Transverse colon (tissue), 4 donors: ENCODE measurements around the gene GSG1L. TPM values are rescaled to one million over a fixed set of nuclear protein-coding genes. Genes with fewer than 3 reads are reported as not detected.

Source experiments
- DNase-seq: peaks from one replicate; pipeline ENCODE4 v3.0.0-alpha.2; 2019
- H3K27ac ChIP-seq, 4 donors: fragments of 200-600 bp; sonication (generic); 2 replicates each; pipeline ENCODE4 v1.5.1; 2016 to 2018; ENCODE audit warnings: inconsistent platforms in 4 of 4
- H3K27me3 ChIP-seq: fragments of 200-600 bp; sonication (generic); 2 replicates; pipeline ENCODE4 v1.5.1; 2017; ENCODE audit warnings: inconsistent platforms
- H3K36me3 ChIP-seq, 4 donors: fragments of 200-600 bp; sonication (generic); 2 replicates each; pipeline ENCODE4 v1.5.1; 2017 to 2019; ENCODE audit warnings: inconsistent platforms in 4 of 4
- H3K4me1 ChIP-seq, 4 donors: fragments of 200-600 bp; sonication (generic); 2 replicates each; pipeline ENCODE4 v1.5.1; 2017 to 2020; ENCODE audit warnings: inconsistent platforms in 4 of 4
- H3K4me3 ChIP-seq, 4 donors: fragments of 200-600 bp; sonication (generic); 1 replicate in 1 of 4; 2 replicates in 3 of 4; pipeline versions ENCODE4 v1.5.1 to v1.6.1; 2017 to 2019; ENCODE audit warnings: inconsistent platforms in 4 of 4
- H3K9me3 ChIP-seq, 2 donors: fragments of 200-600 bp; sonication (generic); 2 replicates each; pipeline ENCODE4 v1.5.1; 2017 to 2019; ENCODE audit warnings: inconsistent platforms in 2 of 2
- CTCF ChIP-seq, 5 experiments: fragments of 200-600 bp in 3 of 5; fragments of 450-650 bp in 2 of 5; sonication (generic) in 3 of 5; IDR thresholded peaks; 1 replicate in 2 of 5; 2 replicates in 3 of 5; pipeline ENCODE4 v1.5.1; 2016 to 2017; ENCODE audit warnings: antibody characterized with exemption in 5 of 5, inconsistent platforms in 3 of 5, mild to moderate bottlenecking in 2 of 5, moderate library complexity in 1 of 5
- EP300 ChIP-seq: sonication (generic); formaldehyde crosslinking; IDR thresholded peaks from one replicate; pipeline ENCODE4 v1.6.1; 2017; ENCODE audit warnings: antibody characterized with exemption, low read depth
- POLR2A ChIP-seq: fragments of 450-650 bp; IDR thresholded peaks from one replicate; pipeline ENCODE4 v1.6.1; 2016; ENCODE audit warnings: antibody characterized with exemption, mild to moderate bottlenecking, moderate library complexity
- POLR2AphosphoS5 ChIP-seq, 3 donors: sonication (generic); formaldehyde crosslinking; IDR thresholded peaks; one replicate each; pipeline ENCODE4 v1.6.1; 2016; ENCODE audit warnings: antibody characterized with exemption in 3 of 3
- WGBS, 2 donors: methylation state at CpG; one replicate each; pipeline ENCODE4 v1.1.5; 2018; ENCODE audit warnings: low coverage in 1 of 2; 5-methylcytosine and 5-hydroxymethylcytosine counted together
- in situ Hi-C, 4 donors: fragments of 200-750 bp; cut with MboI; loops; one replicate each; pipeline versions ENCODE4 v1.15.0 to v1.15.1; 2017; ENCODE audit warnings: low sequenced_read_pairs in 3 of 4, low pct_ligation_motif_present in 1 of 4, low pct_unique_long_range_greater_than_20kb in 1 of 4
- intact Hi-C: fragments of 100-400 bp; cut with DNase I; formaldehyde crosslinking; loops from one replicate; pipeline ENCODE4 v1.15.1; 2023; ENCODE audit warnings: low total_unique reads
- total RNA-seq, 4 donors: library from RNA; depleted of rRNA; stranded (reverse); fragments of >200 nt; gene quantifications; one replicate each; pipeline ENCODE4 v1.1.0, GENCODE V29; 2016

GSG1L gene
- total RNA-seq, 4 donors from 2014 or later: not detected

DNA sequence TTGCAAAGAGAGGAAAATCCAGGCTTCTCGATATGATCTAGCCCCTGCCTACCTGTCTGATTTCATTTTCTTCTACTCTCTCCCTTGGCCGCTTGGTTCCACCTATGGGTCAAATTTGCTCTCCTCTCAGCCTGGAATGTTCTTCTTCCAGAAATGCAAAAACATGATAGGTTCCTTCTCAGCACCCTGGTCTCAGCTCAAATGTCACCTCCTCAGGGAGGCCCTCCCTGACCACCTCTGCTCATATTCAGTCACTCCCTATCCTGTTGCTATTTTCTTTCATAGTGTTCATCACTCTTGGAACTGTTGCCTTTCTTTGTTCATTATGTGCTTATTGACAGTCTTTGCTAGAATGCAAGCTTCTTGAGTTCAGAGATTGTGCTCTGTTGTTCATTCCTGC is 305.0 kb downstream of the GSG1L start:
- in situ Hi-C loops: no loop called here
- no peaks in the 10 kb centered on the region for H3K27me3 ChIP-seq
- H3K4me1 ChIP-seq: no peaks in the 10 kb centered on the region
- H3K27ac ChIP-seq: no peak overlapping the region
- peaks cover 0 to 9% (median 4%) of the 10 kb centered on the region in 4 donors for H3K36me3 ChIP-seq
- 94 to 100% methylated on average over 2 of the region's 2 CpGs for WGBS, 2 donors
- H3K9me3 ChIP-seq: no peaks in the 10 kb centered on the region
- no peak overlapping the region for H3K4me3 ChIP-seq
- intact Hi-C loops: no loop called here
- TF ChIP-seq EP300: no peak
- TF ChIP-seq CTCF (IDR thresholded peaks at IDR 0.05): no peak
- no peak for TF ChIP-seq POLR2AphosphoS5 (IDR thresholded peaks at IDR 0.05)
- TF ChIP-seq POLR2A: no peak
- no peak for DNase-seq

GRCh38 chr16:27756206-27756970 is 307.1 kb downstream of the GSG1L start:
- Histone ChIP-seq H3K27ac (no peak overlapping the region), H3K36me3 (peaks cover 0 to under 1% (median 0%) of the 10 kb centered on the region in 4 donors), H3K4me3 (no peak overlapping the region), H3K4me1 (no peaks in the 10 kb centered on the region), H3K9me3 (no peaks in the 10 kb centered on the region), H3K27me3 (no peaks in the 10 kb centered on the region)
- 83 to 90% methylated on average over 7 to 10 of the region's 10 CpGs for WGBS, 2 donors
- TF ChIP-seq CTCF (IDR thresholded peaks at IDR 0.05) (no peak), EP300 (no peak)
- in situ Hi-C loops: no loop called here
- no peak for DNase-seq
- intact Hi-C loops: no loop called here

DNA sequence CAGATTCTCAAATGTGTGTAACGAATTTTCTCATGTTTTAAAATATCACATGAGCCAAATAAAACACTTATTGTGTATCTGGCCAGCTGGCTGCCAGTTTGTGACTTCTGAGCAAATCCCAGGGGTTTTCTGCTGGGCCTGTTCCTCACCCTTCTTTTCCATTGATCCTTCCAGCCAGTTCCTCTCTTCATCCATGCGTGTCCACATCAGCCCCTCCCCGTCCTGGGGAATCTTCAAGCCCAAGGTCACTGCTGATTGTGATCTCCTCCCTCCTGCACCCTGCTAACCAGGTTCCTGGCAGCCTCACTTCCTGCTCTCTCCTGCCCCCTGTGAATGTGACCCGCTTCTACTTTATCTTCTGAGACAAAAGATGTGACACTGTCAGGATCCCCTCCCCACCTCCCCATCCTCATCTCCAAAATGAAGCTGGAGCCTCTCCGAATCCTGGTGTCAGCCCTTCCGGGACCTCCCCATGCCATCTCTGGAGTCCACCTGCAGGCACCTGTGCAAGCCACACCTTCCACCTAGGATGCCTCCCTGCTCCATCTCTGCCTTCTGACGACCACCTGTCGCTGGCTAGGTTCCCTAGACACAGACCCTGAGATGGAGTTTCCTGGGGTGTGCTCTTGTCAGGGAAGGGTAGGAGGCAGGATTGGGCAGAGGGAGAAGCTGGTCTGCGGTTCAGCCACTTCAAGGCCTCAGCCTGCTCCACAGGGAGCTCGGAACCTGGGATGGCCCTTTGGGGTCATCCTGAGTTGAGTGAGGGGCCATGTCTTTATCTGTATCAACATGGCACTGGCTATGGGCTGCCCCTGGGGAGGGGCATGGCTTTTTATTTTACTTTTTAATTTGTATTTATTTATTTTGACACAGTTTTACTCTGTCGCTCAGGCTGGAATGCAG is 308.5 kb downstream of the GSG1L start:
- H3K36me3 ChIP-seq: no peaks in the 10 kb centered on the region
- DNase-seq: no peak
- no peak for TF ChIP-seq POLR2A
- no peak for TF ChIP-seq EP300
- no peak for TF ChIP-seq CTCF (IDR thresholded peaks at IDR 0.05)
- in situ Hi-C loops: no loop called here
- H3K27me3 ChIP-seq: no peaks in the 10 kb centered on the region
- H3K9me3 ChIP-seq: no peaks in the 10 kb centered on the region
- no peak overlapping the region for H3K4me3 ChIP-seq
- no peaks in the 10 kb centered on the region for H3K4me1 ChIP-seq
- intact Hi-C loops: no loop called here
- no peak overlapping the region for H3K27ac ChIP-seq
- WGBS, 2 donors: 92% methylated on average over 8 to 11 of the region's 11 CpGs

GRCh38 chr16:27753563-27753962 is 310.0 kb downstream of the GSG1L start:
- WGBS, 2 donors: 48 to 80% methylated on average over 1 of the region's 1 CpG
- in situ Hi-C loops: no loop called here
- Histone ChIP-seq H3K27me3 (no peaks in the 10 kb centered on the region), H3K4me3 (no peak overlapping the region), H3K27ac (no peak overlapping the region), H3K9me3 (no peaks in the 10 kb centered on the region), H3K4me1 (peaks cover 0 to 9% (median 4%) of the 10 kb centered on the region in 4 donors), H3K36me3 (no peaks in the 10 kb centered on the region)
- intact Hi-C loops: no loop called here
- DNase-seq: no peak
- TF ChIP-seq POLR2AphosphoS5 (IDR thresholded peaks at IDR 0.05) (no peak), POLR2A (no peak)
